Measurements from ENCODE around the gene C2CD2L. TPM values are rescaled to one million over a fixed set of nuclear protein-coding genes. Genes with fewer than 3 reads are reported as not detected.

C2CD2L gene
- total and polyA plus RNA-seq, 2 of the 4 experiments (the other 2 are of a cell fraction): 2.2 to 8.7 TPM

DNA sequence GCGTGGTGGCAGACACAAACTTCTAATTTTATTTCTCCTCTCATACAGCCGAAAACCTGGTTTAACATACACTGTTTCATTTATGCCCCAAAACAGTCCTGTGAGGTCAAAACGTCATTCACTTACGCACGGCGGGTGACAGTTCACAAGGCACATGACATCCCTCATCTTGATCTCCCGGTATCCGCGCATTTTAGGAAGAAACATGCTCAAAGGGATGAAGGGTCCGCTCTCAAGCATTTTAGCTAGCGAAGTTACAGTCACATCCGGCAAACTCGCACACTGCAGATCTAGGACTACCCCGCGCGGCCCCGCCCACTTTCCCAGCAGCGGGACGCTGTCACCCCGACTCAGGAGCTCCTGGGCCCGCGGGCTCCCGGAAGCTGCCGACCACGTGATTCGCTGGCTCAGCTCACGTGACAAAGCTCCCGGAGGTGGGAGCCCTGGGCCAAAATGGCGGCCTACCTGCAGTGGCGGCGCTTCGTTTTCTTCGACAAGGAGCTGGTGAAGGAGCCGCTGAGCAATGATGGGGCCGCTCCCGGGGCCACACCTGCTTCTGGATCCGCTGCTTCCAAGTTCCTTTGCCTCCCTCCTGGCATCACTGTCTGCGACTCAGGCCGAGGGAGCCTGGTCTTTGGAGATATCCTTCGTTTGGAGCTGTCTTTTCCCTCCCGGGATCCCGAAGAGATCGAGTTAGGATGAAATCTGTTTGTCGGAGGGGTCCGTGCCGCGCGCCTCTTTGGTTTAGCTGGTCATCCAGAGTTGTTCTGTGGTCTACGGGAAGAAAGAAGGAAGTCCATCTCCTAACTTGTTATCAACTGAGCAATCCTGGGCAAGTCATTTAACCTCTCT lies 39.5 kb upstream of the C2CD2L start, which contains the start of gene VPS11:
Gene VPS11 (plus strand): TSS at position 448 of the 852 bp plus-strand sequence. CDS start 6 bp downstream, at position 454.
- CTCF ChIA-PET: interaction anchor here (1.1 to 1.5 kb wide), 2 partner anchors 32 to 270 kb away, joined by 5 read pairs; no protein-coding TSS in a partner anchor
- Histone ChIP-seq H2BK15ac (ENCODE audit: low read depth, low read length) (peak within 1 kb of the TSS; percentile 42; the same call in 1 of the 3 replicates), H3K36me3 (ENCODE audit: control insufficient read depth, insufficient read depth, low read length) (peaks cover 14% of the 10 kb centered on the region), H3K56ac (ENCODE audit: extremely low read depth, insufficient read depth, low read length) (peak within 1 kb of the TSS; percentile 90), H2AK9ac (replicated peaks; ENCODE audit: low read depth, low read length, poor library complexity) (peak within 1 kb of the TSS; percentile 74), H3K27ac (ENCODE audit: insufficient read depth, low read length) (peak within 1 kb of the TSS; percentile 81), H2BK5ac (ENCODE audit: low read depth, low read length, poor library complexity, severe bottlenecking) (peak within 1 kb of the TSS; percentile 79), H4K20me1 (ENCODE audit: insufficient read depth, low read length) (no peaks in the 10 kb centered on the region; the same call in 1 of the 2 replicates), H2BK20ac (ENCODE audit: low read depth, low read length) (no peak within 1 kb of the TSS), H2AK5ac (ENCODE audit: low read depth, low read length) (peak within 1 kb of the TSS; percentile 57), H3K4me3 (ENCODE audit: insufficient read depth, low read depth, low read length) (peak within 1 kb of the TSS; percentile 93), H3K4me2 (ENCODE audit: low read depth, low read length) (peak within 1 kb of the TSS; percentile 90), H3K4me1 (ENCODE audit: control insufficient read depth, insufficient read depth, low read length) (peaks cover 7% of the 10 kb centered on the region), H4K5ac (ENCODE audit: low read depth, low read length) (peak within 1 kb of the TSS; percentile 86), H3K4ac (ENCODE audit: low read depth, low read length) (peak within 1 kb of the TSS; percentile 82), H3K79me1 (ENCODE audit: low read depth in 1 of 2, low read length in 2 of 2) (peaks cover 21 to 44% of the 10 kb centered on the region in 2 experiments), H3K9me1 (ENCODE audit: insufficient read depth, low read length) (peaks cover 6% of the 10 kb centered on the region; the same call in 1 of the 2 replicates), H2AFZ (replicated peaks; ENCODE audit: low read length, poor library complexity) (peak within 1 kb of the TSS; percentile 92), H4K91ac (ENCODE audit: insufficient read depth, low read depth, low read length) (peak within 1 kb of the TSS; percentile 71), H2BK120ac (ENCODE audit: low read depth, low read length) (peak within 1 kb of the TSS; percentile 46; the same call in 1 of the 2 replicates), H3K9me3 (ENCODE audit: control insufficient read depth, insufficient read depth, low read length) (no peaks in the 10 kb centered on the region), H3K27me3 (ENCODE audit: control insufficient read depth, insufficient read depth, low read length) (no peaks in the 10 kb centered on the region), H3K14ac (replicated peaks; ENCODE audit: low read depth, low read length) (peak within 1 kb of the TSS; percentile 91), H3K18ac (ENCODE audit: low read depth, low read length) (peak within 1 kb of the TSS; percentile 67), H3K23ac (ENCODE audit: low read depth, low read length) (peak within 1 kb of the TSS; percentile 84), H3K9ac (ENCODE audit: low read depth, low read length) (peak within 1 kb of the TSS; percentile 86), H4K8ac (ENCODE audit: low read depth in 2 of 2, low read length in 2 of 2) (peak within 1 kb of the TSS; percentile 70 to 99)
- dilution Hi-C loops (cut with HindIII; ENCODE audit: low sequenced_read_pairs, unreplicated experiment): no loop called here
- TF ChIP-seq FOS (IDR thresholded peaks at IDR 0.05; ENCODE audit: low read depth, low read length): peak; percentile 77; the same call in 1 of the 2 replicates
- TF ChIP-seq MAFK (IDR thresholded peaks at IDR 0.05; ENCODE audit: low read depth, low read length): no peak
- TF ChIP-seq ELK1 (IDR thresholded peaks at IDR 0.05; ENCODE audit: borderline replicate concordance, low read depth, low read length): no peak
- peak; percentile 99 for TF ChIP-seq USF2 (IDR thresholded peaks at IDR 0.05; ENCODE audit: low read depth, low read length)
- TF ChIP-seq POLR2A (IDR thresholded peaks at IDR 0.05; ENCODE audit: low read depth, low read length): peak; percentile 47; the same call in 1 of the 2 replicates
- TF ChIP-seq MXI1 (IDR thresholded peaks at IDR 0.05; ENCODE audit: borderline replicate concordance, low read depth, low read length): peak; percentile 72; the same call in 1 of the 2 replicates
- TF ChIP-seq SMC3 (IDR thresholded peaks at IDR 0.05; ENCODE audit: low read depth, low read length): no peak
- TF ChIP-seq RFX5 (IDR thresholded peaks at IDR 0.05; ENCODE audit: low read depth, low read length): no peak
- TF ChIP-seq MAZ (IDR thresholded peaks at IDR 0.05; ENCODE audit: borderline replicate concordance, low read depth, low read length): peak; percentile 61; the same call in 1 of the 2 replicates
- TF ChIP-seq CEBPB (IDR thresholded peaks at IDR 0.05; ENCODE audit: low read depth, low read length): no peak
- TF ChIP-seq BHLHE40 (IDR thresholded peaks at IDR 0.05; ENCODE audit: low read depth, low read length): peak; percentile 72
- no peak for TF ChIP-seq NFE2L2 (IDR thresholded peaks at IDR 0.05; ENCODE audit: low read depth, low read length)
- no peak for TF ChIP-seq RAD21 (IDR thresholded peaks at IDR 0.05; ENCODE audit: low read length)
- 1% methylated on average over 26 of the region's 49 CpGs; no CpG with 5 or more reads in 1 of the 2 experiments for WGBS, 2 experiments (ENCODE audit: extremely low coverage in 2 of 2, insufficient read length in 1 of 2)
- intact Hi-C loops (cut with micrococcal nuclease): no loop called here
- peak; percentile 98 for ATAC-seq (ENCODE audit: low read depth)
- in situ Hi-C loops (cut with MboI; ENCODE audit: low sequenced_read_pairs): no loop called here
- DNase-seq: peak; percentile 96
- POLR2A ChIA-PET (ENCODE audit: unreplicated experiment): interaction anchor here (0.6 to 1.2 kb wide), 5 partner anchors 10 to 184 kb away, joined by 3 to 5 read pairs (median 4); partner anchors contain the start of gene HMBS
- BruUV-seq (replicated peaks): TSS peak; percentile 68
